ENCODE results near the gene SEC11C. TPM values are rescaled to one million over a fixed set of nuclear protein-coding genes. Genes with fewer than 3 reads are reported as not detected.

Gene SEC11C
- total and polyA plus RNA-seq, 2 experiments from 2014 or later: 103 to 230 TPM

GRCh38 chr18:59198215-59198614 is 58.5 kb downstream of the SEC11C start:
- H3K9me2 ChIP-seq (replicated peaks; ENCODE audit: insufficient read depth): no peaks in the 10 kb centered on the region
- no peak overlapping the region for H2AFZ ChIP-seq
- H3K4me3 ChIP-seq: no peak overlapping the region
- DNase-seq (ENCODE audit: low spot score): no peak
- H3K9me3 ChIP-seq (ENCODE audit: low read depth): no peaks in the 10 kb centered on the region
- H3K36me3 ChIP-seq (replicated peaks; ENCODE audit: insufficient read depth, low read depth): no peaks in the 10 kb centered on the region
- no peaks in the 10 kb centered on the region for H3K4me1 ChIP-seq (ENCODE audit: insufficient read depth)
- 93% methylated on average over 6 of the region's 6 CpGs for WGBS (ENCODE audit: low lambda C conversion rate, missing lambda C conversion rate)
- H3K4me2 ChIP-seq: no peak overlapping the region
- no peaks in the 10 kb centered on the region for H4K20me1 ChIP-seq (ENCODE audit: insufficient read depth, poor library complexity, severe bottlenecking)
- peaks cover 6% of the 10 kb centered on the region for H3K27me3 ChIP-seq
- H3K79me2 ChIP-seq: no peaks in the 10 kb centered on the region
- TF ChIP-seq CTCF (IDR thresholded peaks at IDR 0.05; ENCODE audit: poor library complexity) (no peak), EZH2phosphoT487 (IDR thresholded peaks at IDR 0.05; ENCODE audit: low read depth, severe bottlenecking, unreplicated experiment) (no peak), EZH2 (IDR thresholded peaks at IDR 0.05; ENCODE audit: borderline replicate concordance) (no peak)
- H3K27ac ChIP-seq: no peak overlapping the region

- Histone ChIP-seq H3K27ac (no peak overlapping the region), H3K36me3 (replicated peaks; ENCODE audit: insufficient read depth, low read depth) (no peaks in the 10 kb centered on the region), H3K4me3 (no peak overlapping the region), H3K9me2 (replicated peaks; ENCODE audit: insufficient read depth) (no peaks in the 10 kb centered on the region), H3K27me3 (peaks cover 6% of the 10 kb centered on the region), H3K9me3 (ENCODE audit: low read depth) (no peaks in the 10 kb centered on the region), H2AFZ (no peak overlapping the region), H4K20me1 (ENCODE audit: insufficient read depth, poor library complexity, severe bottlenecking) (no peaks in the 10 kb centered on the region), H3K4me1 (ENCODE audit: insufficient read depth) (no peaks in the 10 kb centered on the region), H3K4me2 (no peak overlapping the region), H3K79me2 (no peaks in the 10 kb centered on the region)
- TF ChIP-seq EZH2 (IDR thresholded peaks at IDR 0.05; ENCODE audit: borderline replicate concordance) (no peak), CTCF (IDR thresholded peaks at IDR 0.05; ENCODE audit: poor library complexity) (no peak), EZH2phosphoT487 (IDR thresholded peaks at IDR 0.05; ENCODE audit: low read depth, severe bottlenecking, unreplicated experiment) (no peak)
- 77% methylated on average over 3 of the region's 3 CpGs for WGBS (ENCODE audit: low lambda C conversion rate, missing lambda C conversion rate)
- DNase-seq (ENCODE audit: low spot score): no peak
Observed at GRCh38 chr18:59200787-59201186, 61.1 kb downstream of the SEC11C start.

- H4K20me1 ChIP-seq (ENCODE audit: insufficient read depth, poor library complexity, severe bottlenecking): no peaks in the 10 kb centered on the region
- H3K4me3 ChIP-seq: no peak overlapping the region
- no peaks in the 10 kb centered on the region for H3K9me2 ChIP-seq (replicated peaks; ENCODE audit: insufficient read depth)
- TF ChIP-seq EZH2 (IDR thresholded peaks at IDR 0.05; ENCODE audit: borderline replicate concordance): no peak
- no peak for TF ChIP-seq EZH2phosphoT487 (IDR thresholded peaks at IDR 0.05; ENCODE audit: low read depth, severe bottlenecking, unreplicated experiment)
- TF ChIP-seq CTCF (IDR thresholded peaks at IDR 0.05; ENCODE audit: poor library complexity): no peak
- H3K79me2 ChIP-seq: no peaks in the 10 kb centered on the region
- H3K4me1 ChIP-seq (ENCODE audit: insufficient read depth): no peaks in the 10 kb centered on the region
- H3K4me2 ChIP-seq: no peak overlapping the region
- H3K27ac ChIP-seq: no peak overlapping the region
- no peaks in the 10 kb centered on the region for H3K36me3 ChIP-seq (replicated peaks; ENCODE audit: insufficient read depth, low read depth)
- no peak overlapping the region for H2AFZ ChIP-seq
- H3K9me3 ChIP-seq (ENCODE audit: low read depth): no peaks in the 10 kb centered on the region
- peaks cover 15% of the 10 kb centered on the region for H3K27me3 ChIP-seq
- no peak for DNase-seq (ENCODE audit: low spot score)
Observed at GRCh38 chr18:59202258-59202820, 62.7 kb downstream of the SEC11C start.

GRCh38 chr18:59207506-59207905 is 67.8 kb downstream of the SEC11C start:
- WGBS (ENCODE audit: low lambda C conversion rate, missing lambda C conversion rate): 88% methylated on average over 6 of the region's 6 CpGs
- H2AFZ ChIP-seq: no peak overlapping the region
- H3K4me3 ChIP-seq: no peak overlapping the region
- DNase-seq (ENCODE audit: low spot score): no peak
- H4K20me1 ChIP-seq (ENCODE audit: insufficient read depth, poor library complexity, severe bottlenecking): no peaks in the 10 kb centered on the region
- no peaks in the 10 kb centered on the region for H3K36me3 ChIP-seq (replicated peaks; ENCODE audit: insufficient read depth, low read depth)
- H3K27ac ChIP-seq: no peak overlapping the region
- no peaks in the 10 kb centered on the region for H3K9me2 ChIP-seq (replicated peaks; ENCODE audit: insufficient read depth)
- H3K9me3 ChIP-seq (ENCODE audit: low read depth): no peaks in the 10 kb centered on the region
- H3K27me3 ChIP-seq: peaks cover 9% of the 10 kb centered on the region
- H3K79me2 ChIP-seq: no peaks in the 10 kb centered on the region
- TF ChIP-seq CTCF (IDR thresholded peaks at IDR 0.05; ENCODE audit: poor library complexity) (no peak), EZH2phosphoT487 (IDR thresholded peaks at IDR 0.05; ENCODE audit: low read depth, severe bottlenecking, unreplicated experiment) (no peak), EZH2 (IDR thresholded peaks at IDR 0.05; ENCODE audit: borderline replicate concordance) (no peak)
- no peak overlapping the region for H3K4me2 ChIP-seq
- no peaks in the 10 kb centered on the region for H3K4me1 ChIP-seq (ENCODE audit: insufficient read depth)
